PC-9 (cell line): ENCODE results near the gene DNAJB8. TPM values are rescaled to one million over a fixed set of nuclear protein-coding genes. Genes with fewer than 3 reads are reported as not detected.

Source experiments
- BruUV-seq: library from RNA; stranded (reverse); fragments of 400-500 nt; replicated peaks from 2 replicates; lab custom pipeline; 2021; lab: Mats Ljungman, UMichigan
- CTCF ChIA-PET: fragments of 300-600 bp; sonication (Branson Sonifier 250); formaldehyde crosslinking; loops from one replicate; lab custom pipeline; 2022; ENCODE audit warnings: antibody characterized with exemption; lab: Charles Lee
- POLR2A ChIA-PET: fragments of 300-600 bp; sonication (Branson Sonifier 250); formaldehyde crosslinking; loops from one replicate; lab custom pipeline; 2022; ENCODE audit warnings: antibody characterized with exemption; ENCODE audit not compliant: unreplicated experiment; lab: Charles Lee
- DNase-seq, 2 experiments: peaks; one replicate each; pipeline versions ENCODE4 v3.0.0 to v3.0.0-alpha.2; 2015 to 2022; ENCODE audit warnings: mixed read lengths in 1 of 2
- H2AFZ ChIP-seq: fragments of 200-600 bp; sonication (generic); 2 replicates; pipeline ENCODE4 v1.8.1; 2017; ENCODE audit warnings: antibody characterized with exemption
- H3F3A ChIP-seq: fragments of 200-600 bp; sonication (generic); 2 replicates; pipeline ENCODE4 v1.8.1; 2017; ENCODE audit warnings: antibody characterized with exemption, mild to moderate bottlenecking, low read depth; ENCODE audit not compliant: insufficient read depth
- H3K27ac ChIP-seq: fragments of 200-600 bp; sonication (generic); 2 replicates; pipeline ENCODE4 v1.6.1; 2016; ENCODE audit warnings: mixed run types
- H3K27me3 ChIP-seq: fragments of 200-600 bp; sonication (generic); 2 replicates; pipeline ENCODE4 v1.6.1; 2016; ENCODE audit warnings: low read depth, mixed run types; ENCODE audit not compliant: insufficient read depth
- H3K36me3 ChIP-seq: fragments of 200-600 bp; sonication (generic); 2 replicates; pipeline ENCODE4 v1.6.1; 2016; ENCODE audit warnings: low read depth, mixed run types
- H3K4me1 ChIP-seq: fragments of 200-600 bp; sonication (generic); replicated peaks from 2 replicates; pipeline ENCODE4 v1.6.1; 2016; ENCODE audit warnings: mixed run types; ENCODE audit not compliant: insufficient read depth
- H3K4me2 ChIP-seq: fragments of 200-600 bp; sonication (generic); 2 replicates; pipeline ENCODE4 v1.6.1; 2017; ENCODE audit warnings: mixed run types
- H3K4me3 ChIP-seq: fragments of 200-600 bp; sonication (generic); 2 replicates; pipeline ENCODE4 v1.6.1; 2016; ENCODE audit warnings: mixed run types
- H3K79me2 ChIP-seq: fragments of 200-600 bp; sonication (generic); 2 replicates; pipeline ENCODE4 v1.6.1; 2017; ENCODE audit warnings: low read depth, mixed run types
- H3K9me2 ChIP-seq: fragments of 200-600 bp; sonication (generic); 2 replicates; pipeline ENCODE4 v1.8.1; 2017; ENCODE audit warnings: mild to moderate bottlenecking; ENCODE audit not compliant: insufficient read depth
- H3K9me3 ChIP-seq: fragments of 200-600 bp; sonication (generic); 2 replicates; pipeline ENCODE4 v1.8.1; 2016; ENCODE audit warnings: low read depth; ENCODE audit not compliant: insufficient read depth
- H4K20me1 ChIP-seq: fragments of 200-600 bp; sonication (generic); 2 replicates; pipeline ENCODE4 v1.8.1; 2017; ENCODE audit not compliant: insufficient read depth
- CTCF ChIP-seq: fragments of 200-600 bp; sonication (generic); conservative IDR thresholded peaks from 2 replicates; pipeline ENCODE4 v1.6.1; 2017; ENCODE audit warnings: mixed run types, antibody characterized with exemption, mild to moderate bottlenecking, moderate library complexity
- EZH2 ChIP-seq: fragments of 200-600 bp; sonication (generic); IDR thresholded peaks from 2 replicates; pipeline ENCODE4 v1.8.0; 2017; ENCODE audit warnings: antibody characterized with exemption, low read depth
- intact Hi-C: fragments of 100-400 bp; cut with micrococcal nuclease; formaldehyde crosslinking; loops from one replicate; pipeline ENCODE4 v1.10.0; 2022; ENCODE audit not compliant: unreplicated experiment
- total RNA-seq: library from RNA; stranded (reverse); gene quantifications from 2 replicates; pipeline ENCODE4 v1.2.3, GENCODE V29; 2021

The DNAJB8 gene
- total RNA-seq, 1 experiment from 2014 or later: not detected

DNA sequence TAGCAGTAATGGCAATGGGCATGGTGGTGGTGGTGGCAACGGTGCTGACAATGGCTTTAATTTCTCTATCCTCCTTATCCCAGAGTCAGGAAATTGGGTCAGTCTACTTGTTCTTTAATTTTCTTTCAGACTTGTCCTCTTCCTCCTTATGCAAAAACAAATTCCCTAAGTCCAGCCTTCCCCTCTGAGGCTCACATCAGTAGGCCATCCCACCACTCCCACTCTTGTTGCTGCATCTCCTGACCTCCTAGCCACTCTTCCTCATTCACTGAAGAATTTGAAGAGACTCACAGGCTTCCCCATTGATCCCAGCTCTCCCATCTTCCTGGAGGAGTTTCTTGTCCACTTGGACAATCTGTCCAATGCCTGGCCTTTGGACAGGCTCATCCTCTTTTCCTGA is 19.9 kb downstream of the DNAJB8 start:
- no peaks in the 10 kb centered on the region for H3F3A ChIP-seq
- H3K4me1 ChIP-seq: no peaks in the 10 kb centered on the region
- intact Hi-C loops: no loop called here
- H3K4me3 ChIP-seq: no peak overlapping the region
- H3K9me3 ChIP-seq: no peaks in the 10 kb centered on the region
- POLR2A ChIA-PET: no interaction called here
- TF ChIP-seq EZH2 (no peak), CTCF (no peak)
- DNase-seq: no peak
- no peaks in the 10 kb centered on the region for H3K9me2 ChIP-seq
- no peak overlapping the region for H3K4me2 ChIP-seq
- no peaks in the 10 kb centered on the region for H4K20me1 ChIP-seq
- no peak overlapping the region for H3K27ac ChIP-seq
- H3K27me3 ChIP-seq: no peaks in the 10 kb centered on the region
- BruUV-seq: no TSS peak
- CTCF ChIA-PET: no interaction called here
- no peak overlapping the region for H2AFZ ChIP-seq
- H3K79me2 ChIP-seq: no peaks in the 10 kb centered on the region
- no peaks in the 10 kb centered on the region for H3K36me3 ChIP-seq

- no peaks in the 10 kb centered on the region for H3F3A ChIP-seq
- intact Hi-C loops: no loop called here
These were observed 21.3 kb downstream of the DNAJB8 start for GRCh38 chr3:128445357-128445756.

DNA sequence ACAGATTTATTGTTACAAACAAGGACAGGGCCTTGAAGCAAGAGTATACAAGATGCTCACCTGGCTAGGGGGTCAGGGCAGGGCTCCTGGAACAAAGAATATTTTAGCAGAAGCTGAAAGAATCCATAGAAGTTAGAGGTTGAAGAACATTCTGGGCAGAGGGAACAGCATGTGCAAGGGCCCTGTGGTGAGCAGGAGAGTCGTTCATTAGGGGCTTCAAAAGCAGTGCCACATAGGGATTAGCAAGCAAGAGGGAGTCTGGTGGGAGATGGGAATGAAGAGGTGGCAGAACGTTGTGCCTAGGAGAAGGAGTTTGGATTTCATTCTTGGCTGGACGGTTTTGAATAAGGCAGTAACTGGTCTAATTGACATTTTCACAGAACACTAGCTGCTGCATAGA is 22.9 kb downstream of the DNAJB8 start:
- no peak overlapping the region for H2AFZ ChIP-seq
- CTCF ChIA-PET: no interaction called here
- POLR2A ChIA-PET: no interaction called here
- peaks cover 11% of the 10 kb centered on the region for H3K4me1 ChIP-seq
- intact Hi-C loops: no loop called here
- no peak overlapping the region for H3K27ac ChIP-seq
- H3K36me3 ChIP-seq: no peaks in the 10 kb centered on the region
- no peaks in the 10 kb centered on the region for H3K79me2 ChIP-seq
- DNase-seq: no peak
- BruUV-seq: no TSS peak
- H3K4me2 ChIP-seq: no peak overlapping the region
- H3K4me3 ChIP-seq: no peak overlapping the region
- no peaks in the 10 kb centered on the region for H3K27me3 ChIP-seq
- H4K20me1 ChIP-seq: no peaks in the 10 kb centered on the region
- no peak for TF ChIP-seq EZH2
- H3K9me3 ChIP-seq: no peaks in the 10 kb centered on the region
- H3F3A ChIP-seq: no peaks in the 10 kb centered on the region
- H3K9me2 ChIP-seq: no peaks in the 10 kb centered on the region

More at GRCh38 chr3:128445357-128445756, 21.3 kb downstream of the DNAJB8 start:
- H3K9me3 ChIP-seq: no peaks in the 10 kb centered on the region
- ChIA-PET CTCF (no interaction called here), POLR2A (no interaction called here)
- H3K36me3 ChIP-seq: no peaks in the 10 kb centered on the region
- H3K27ac ChIP-seq: no peak overlapping the region
- no peak overlapping the region for H2AFZ ChIP-seq
- TF ChIP-seq EZH2 (no peak), CTCF (no peak)
- H3K9me2 ChIP-seq: no peaks in the 10 kb centered on the region
- H4K20me1 ChIP-seq: no peaks in the 10 kb centered on the region
- H3K27me3 ChIP-seq: no peaks in the 10 kb centered on the region
- H3K4me1 ChIP-seq: no peaks in the 10 kb centered on the region
- DNase-seq: no peak
- no peaks in the 10 kb centered on the region for H3K79me2 ChIP-seq
- no peak overlapping the region for H3K4me2 ChIP-seq
- no peak overlapping the region for H3K4me3 ChIP-seq
- no TSS peak for BruUV-seq

DNA sequence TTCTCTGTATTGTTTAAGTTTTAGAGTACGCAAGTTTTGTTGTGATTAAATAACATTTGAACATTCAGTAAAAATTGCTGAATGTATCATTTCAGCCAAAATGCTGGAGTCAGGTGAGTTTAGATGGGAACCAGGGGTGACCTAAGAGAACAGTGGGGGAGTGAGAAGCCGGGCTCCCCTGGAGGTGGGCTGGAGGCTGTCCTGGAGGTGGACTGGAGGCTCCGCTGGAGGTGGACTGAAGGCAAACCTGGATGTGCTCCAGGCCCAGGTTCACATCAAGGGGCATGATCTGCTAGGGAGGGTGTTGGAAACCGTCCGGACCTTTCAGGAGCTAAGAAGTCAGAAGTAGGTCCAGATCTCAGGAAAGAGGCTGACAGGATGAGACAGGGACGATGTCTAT is 23.7 kb downstream of the DNAJB8 start:
- H3K4me3 ChIP-seq: no peak overlapping the region
- no peak overlapping the region for H3K27ac ChIP-seq
- POLR2A ChIA-PET: no interaction called here
- H3K36me3 ChIP-seq: no peaks in the 10 kb centered on the region
- no peak for DNase-seq
- no peaks in the 10 kb centered on the region for H3K9me2 ChIP-seq
- TF ChIP-seq CTCF: no peak
- no peak for TF ChIP-seq EZH2
- no TSS peak for BruUV-seq
- peaks cover 11% of the 10 kb centered on the region for H3K4me1 ChIP-seq
- no peak overlapping the region for H2AFZ ChIP-seq
- no peaks in the 10 kb centered on the region for H3F3A ChIP-seq
- CTCF ChIA-PET: no interaction called here
- H3K4me2 ChIP-seq: no peak overlapping the region
- no peaks in the 10 kb centered on the region for H4K20me1 ChIP-seq
- no peaks in the 10 kb centered on the region for H3K9me3 ChIP-seq
- intact Hi-C loops: no loop called here
- H3K27me3 ChIP-seq: no peaks in the 10 kb centered on the region
- no peaks in the 10 kb centered on the region for H3K79me2 ChIP-seq
